Tibial artery (tissue), 4 donors: ENCODE measurements around the gene DLG2.

Experiments
- DNase-seq, 2 donors: peaks; one replicate each; pipeline ENCODE4 v3.0.0-alpha.2; 2019
- H3K27ac ChIP-seq, 2 donors: fragments of 200-600 bp; sonication (generic) in 1 of 2; 1 replicate in 1 of 2; 2 replicates in 1 of 2; pipeline ENCODE4 v1.5.1; 2018 to 2019; ENCODE audit warnings: mild to moderate bottlenecking in 1 of 2
- H3K27me3 ChIP-seq, 2 donors: fragments of 200-600 bp; sonication (generic) in 1 of 2; one replicate each; pipeline versions ENCODE4 v1.5.1 to v1.6.0; 2016 to 2019
- H3K36me3 ChIP-seq, 3 donors: fragments of 200-600 bp; sonication (generic) in 2 of 3; one replicate each; pipeline ENCODE4 v1.5.1; 2016 to 2019; ENCODE audit warnings: mild to moderate bottlenecking in 2 of 3
- H3K4me1 ChIP-seq, 4 donors: fragments of 200-600 bp; sonication (generic) in 2 of 4; 1 replicate in 3 of 4; 2 replicates in 1 of 4; pipeline ENCODE4 v1.5.1; 2016 to 2019
- H3K4me3 ChIP-seq, 2 donors: fragments of 200-600 bp; sonication (generic) in 1 of 2; 1 replicate in 1 of 2; 2 replicates in 1 of 2; pipeline ENCODE4 v1.5.1; 2018 to 2019; ENCODE audit warnings: mild to moderate bottlenecking in 2 of 2
- H3K9me3 ChIP-seq, 3 donors: fragments of 200-600 bp; sonication (generic) in 1 of 3; one replicate each; pipeline ENCODE4 v1.5.1; 2016 to 2019
- CTCF ChIP-seq, 2 experiments: fragments of 200-600 bp in 1 of 2; fragments of 450-650 bp in 1 of 2; IDR thresholded peaks; one replicate each; pipeline ENCODE4 v1.5.1; 2017 to 2019; ENCODE audit warnings: antibody characterized with exemption in 2 of 2, mild to moderate bottlenecking in 1 of 2, moderate library complexity in 1 of 2
- intact Hi-C: fragments of 100-400 bp; cut with DNase I; formaldehyde crosslinking; loops from one replicate; pipeline ENCODE4 v1.15.0; 2023; ENCODE audit warnings: low total_unique reads

DLG2 gene

GRCh38 chr11:85531191-85531897, 95.8 kb downstream of the DLG2 start:
- Histone ChIP-seq H3K4me1 (peaks cover 0 to 5% (median 0%) of the 10 kb centered on the region in 4 donors), H3K36me3 (peaks cover under 1 to 11% (median 5%) of the 10 kb centered on the region in 3 donors), H3K27ac (no peak overlapping the region), H3K27me3 (no peaks in the 10 kb centered on the region), H3K4me3 (no peak overlapping the region), H3K9me3 (no peaks in the 10 kb centered on the region)
- intact Hi-C loops = no loop called here
- no peak for DNase-seq
- TF ChIP-seq CTCF (IDR thresholded peaks at IDR 0.05) = no peak

GRCh38 chr11:85530634-85531033, 96.5 kb downstream of the DLG2 start:
- no peak for TF ChIP-seq CTCF (IDR thresholded peaks at IDR 0.05)
- no peak for DNase-seq
- Histone ChIP-seq H3K9me3 (no peaks in the 10 kb centered on the region), H3K4me1 (peaks cover 0 to 5% (median 0%) of the 10 kb centered on the region in 4 donors), H3K36me3 (peaks cover 0 to 9% (median 4%) of the 10 kb centered on the region in 3 donors), H3K27ac (no peak overlapping the region), H3K27me3 (no peaks in the 10 kb centered on the region), H3K4me3 (no peak overlapping the region)
- intact Hi-C loops = no loop called here

DNA sequence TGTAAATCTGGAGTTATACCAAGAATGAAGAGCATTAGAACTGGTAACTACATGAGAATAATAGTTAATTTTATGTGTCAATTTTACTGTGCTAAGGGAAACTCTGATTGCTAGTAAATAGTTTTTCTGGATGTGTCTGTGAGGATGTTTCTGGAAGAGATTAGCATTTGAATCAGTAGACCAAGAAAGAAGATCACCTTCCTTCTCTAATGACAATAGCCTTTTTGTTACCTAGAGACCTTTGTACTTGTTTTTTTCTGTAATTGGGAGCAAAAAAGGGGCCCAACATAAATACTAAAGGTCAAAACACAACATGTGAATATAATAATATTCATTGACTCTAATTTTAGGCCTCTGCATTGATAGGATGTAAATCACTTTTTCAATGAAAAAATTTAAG, 100.6 kb downstream of the DLG2 start:
- Histone ChIP-seq H3K4me1 (peaks cover 0 to 5% (median 0%) of the 10 kb centered on the region in 4 donors), H3K4me3 (no peak overlapping the region), H3K27ac (no peak overlapping the region), H3K9me3 (no peaks in the 10 kb centered on the region), H3K36me3 (peaks cover 0 to 18% (median 0%) of the 10 kb centered on the region in 3 donors), H3K27me3 (no peaks in the 10 kb centered on the region)
- no peak for TF ChIP-seq CTCF (IDR thresholded peaks at IDR 0.05)
- DNase-seq = no peak
- intact Hi-C loops = no loop called here

DNA sequence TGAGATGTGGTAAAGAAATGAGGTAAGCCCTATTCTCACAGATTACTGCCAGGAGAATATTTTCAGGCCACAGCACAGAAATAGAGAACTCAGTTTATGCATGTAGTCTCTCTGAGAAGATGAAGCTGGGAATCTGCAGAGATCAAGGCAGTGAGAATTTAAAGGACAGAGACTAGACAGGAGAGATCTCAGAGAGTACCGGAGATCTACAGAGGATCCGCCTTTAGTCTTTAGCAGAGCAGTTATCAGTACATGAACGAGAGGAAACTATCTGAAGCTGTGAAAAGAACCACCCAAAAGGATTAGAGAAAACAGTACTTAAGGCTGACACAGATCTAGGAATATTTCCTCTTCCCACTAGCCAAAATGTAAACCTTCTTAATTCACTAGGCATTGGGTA, 101.5 kb downstream of the DLG2 start:
- intact Hi-C loops = no loop called here
- Histone ChIP-seq H3K27me3 (no peaks in the 10 kb centered on the region), H3K27ac (no peak overlapping the region), H3K9me3 (no peaks in the 10 kb centered on the region), H3K4me1 (no peaks in the 10 kb centered on the region), H3K36me3 (peaks cover 0 to 18% (median 0%) of the 10 kb centered on the region in 3 donors), H3K4me3 (no peak overlapping the region)
- TF ChIP-seq CTCF (IDR thresholded peaks at IDR 0.05) = no peak
- DNase-seq = no peak

- intact Hi-C loops = no loop called here
- Histone ChIP-seq H3K27me3 (no peaks in the 10 kb centered on the region), H3K36me3 (peaks cover 0 to 26% (median 10%) of the 10 kb centered on the region in 3 donors), H3K4me1 (no peaks in the 10 kb centered on the region), H3K27ac (no peak overlapping the region), H3K4me3 (no peak overlapping the region), H3K9me3 (peaks cover 0 to 9% (median 0%) of the 10 kb centered on the region in 3 donors)
- no peak for DNase-seq
- TF ChIP-seq CTCF (IDR thresholded peaks at IDR 0.05) = no peak
These were observed 109.9 kb downstream of the DLG2 start for GRCh38 chr11:85517272-85517671.
